Measurements from ENCODE around the gene EPHB2.

EPHB2 gene

DNA sequence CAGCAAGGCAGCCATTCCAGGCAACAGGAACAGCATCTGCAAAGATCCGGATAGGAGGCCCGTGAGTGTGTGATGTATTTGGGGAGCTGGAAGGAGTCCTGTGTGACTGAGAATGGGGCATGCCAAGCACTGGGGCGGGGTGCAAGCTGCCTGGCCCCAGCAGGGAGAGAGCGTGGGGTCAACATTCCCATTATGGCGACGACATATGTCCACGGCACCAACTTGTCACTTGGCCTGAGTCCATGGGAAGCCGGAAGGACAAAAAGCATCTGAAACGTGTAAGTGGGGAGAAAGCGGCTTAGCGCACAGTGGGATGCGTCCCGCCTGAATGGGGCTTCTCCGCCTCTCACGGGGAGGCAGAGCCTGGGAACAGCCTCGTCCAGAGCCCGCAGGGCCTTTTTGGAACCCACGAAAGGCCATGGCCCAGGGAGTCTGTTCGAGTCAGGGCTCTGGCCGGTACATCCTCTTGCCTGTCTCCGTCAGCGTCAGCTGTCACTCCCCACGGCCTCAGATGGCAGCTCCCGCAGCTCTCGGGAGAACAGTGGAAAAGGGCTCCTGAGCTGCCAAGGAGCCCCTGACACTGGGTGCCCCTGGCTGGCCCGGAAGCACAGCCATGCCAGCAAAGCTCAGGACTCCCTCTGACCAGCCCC is 12.4 kb downstream of the EPHB2 start:
- DNase-seq (ENCODE audit: low read depth in 2 of 2), result no peak

- no peak for DNase-seq (ENCODE audit: low read depth in 2 of 2)
Measured at GRCh38 chr1:22727873-22728272, 17.2 kb downstream of the EPHB2 start.

- no peak for DNase-seq (ENCODE audit: low read depth in 2 of 2)
Measured at GRCh38 chr1:22728751-22729399, 18.2 kb downstream of the EPHB2 start.

DNA sequence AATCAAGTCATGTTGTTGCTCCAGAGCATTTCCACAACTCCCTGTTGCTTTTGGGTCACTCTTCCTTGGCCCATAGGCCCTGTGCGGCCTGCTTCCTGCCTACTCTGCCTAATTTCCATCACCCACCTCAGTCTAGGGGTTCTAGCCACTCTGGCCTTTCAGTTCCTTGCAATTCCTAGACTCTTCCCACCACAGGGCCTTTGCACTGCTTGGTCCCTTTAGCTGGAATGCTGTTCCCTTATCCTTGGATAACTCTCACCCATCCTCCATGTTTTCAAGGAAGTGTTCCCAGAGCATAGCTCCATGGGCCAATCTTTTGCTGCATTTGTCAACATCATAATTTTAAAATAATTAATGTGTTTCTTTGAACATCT is 18.7 kb downstream of the EPHB2 start:
- DNase-seq (ENCODE audit: low read depth in 2 of 2), result no peak

DNA sequence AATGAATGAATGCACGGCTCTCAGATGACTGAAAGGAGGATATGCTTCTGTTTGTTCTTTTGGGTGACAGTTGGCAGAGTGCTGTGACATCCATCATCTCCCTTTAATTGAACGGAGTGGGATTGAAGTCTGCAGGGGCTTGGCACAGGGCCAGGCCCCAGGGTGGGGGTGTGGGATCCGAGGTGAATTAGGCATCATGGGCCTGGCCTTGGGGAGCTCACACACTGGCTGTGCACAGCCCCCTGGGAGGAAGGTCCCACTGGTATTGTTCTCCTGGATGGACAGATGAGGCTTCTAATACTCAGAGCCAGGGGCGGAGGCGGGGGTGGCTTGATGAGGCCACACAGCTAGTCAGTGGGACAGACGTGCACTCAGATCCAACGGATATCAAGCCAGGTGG is 19.3 kb downstream of the EPHB2 start:
- DNase-seq (ENCODE audit: low read depth in 2 of 2), result no peak

DNA sequence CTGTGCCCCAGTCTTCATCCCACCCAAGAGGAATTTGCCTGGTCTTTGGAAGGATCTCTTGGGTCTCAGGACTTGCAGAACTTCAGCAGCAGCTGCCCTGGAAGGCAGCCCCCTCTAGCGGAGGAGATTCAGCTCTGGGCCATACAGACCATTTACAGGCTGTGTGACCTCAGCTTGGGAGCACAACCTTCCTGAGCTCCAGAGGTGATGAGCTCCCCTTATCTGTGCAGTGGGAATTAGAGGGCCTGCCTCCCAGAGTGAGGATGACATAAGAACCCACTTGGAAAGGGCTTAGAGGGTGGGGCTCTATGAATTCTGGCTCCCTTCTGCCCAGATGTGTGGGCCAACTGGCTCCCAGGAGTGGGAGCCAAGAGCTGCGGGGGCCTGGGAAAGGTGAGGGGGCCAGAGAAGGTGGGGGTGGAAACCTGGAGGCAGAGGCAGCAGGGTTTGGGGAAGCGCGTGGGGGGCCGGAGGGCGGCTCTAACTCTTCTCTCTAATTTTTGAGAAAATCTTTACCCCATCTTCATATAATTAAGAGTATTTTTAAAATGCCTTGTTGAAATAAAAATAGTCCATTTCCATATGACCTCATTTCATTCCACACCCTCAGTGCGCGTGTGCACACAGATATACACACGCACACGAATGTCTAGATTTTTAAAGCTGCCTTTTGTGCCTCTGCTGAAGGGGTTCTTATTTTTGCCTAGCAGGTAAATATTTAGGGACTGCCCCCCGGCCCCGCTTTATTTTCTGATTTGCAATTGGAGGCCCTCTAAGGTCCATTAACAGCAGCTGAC is 21.5 kb downstream of the EPHB2 start:
- DNase-seq (ENCODE audit: low read depth in 2 of 2), result no peak

GRCh38 chr1:22733643-22734042 is 23.0 kb downstream of the EPHB2 start:
- DNase-seq (ENCODE audit: low read depth in 2 of 2), result no peak

- DNase-seq (ENCODE audit: low read depth in 2 of 2), result no peak
Measured at GRCh38 chr1:22736501-22737080, 26.0 kb downstream of the EPHB2 start.

DNA sequence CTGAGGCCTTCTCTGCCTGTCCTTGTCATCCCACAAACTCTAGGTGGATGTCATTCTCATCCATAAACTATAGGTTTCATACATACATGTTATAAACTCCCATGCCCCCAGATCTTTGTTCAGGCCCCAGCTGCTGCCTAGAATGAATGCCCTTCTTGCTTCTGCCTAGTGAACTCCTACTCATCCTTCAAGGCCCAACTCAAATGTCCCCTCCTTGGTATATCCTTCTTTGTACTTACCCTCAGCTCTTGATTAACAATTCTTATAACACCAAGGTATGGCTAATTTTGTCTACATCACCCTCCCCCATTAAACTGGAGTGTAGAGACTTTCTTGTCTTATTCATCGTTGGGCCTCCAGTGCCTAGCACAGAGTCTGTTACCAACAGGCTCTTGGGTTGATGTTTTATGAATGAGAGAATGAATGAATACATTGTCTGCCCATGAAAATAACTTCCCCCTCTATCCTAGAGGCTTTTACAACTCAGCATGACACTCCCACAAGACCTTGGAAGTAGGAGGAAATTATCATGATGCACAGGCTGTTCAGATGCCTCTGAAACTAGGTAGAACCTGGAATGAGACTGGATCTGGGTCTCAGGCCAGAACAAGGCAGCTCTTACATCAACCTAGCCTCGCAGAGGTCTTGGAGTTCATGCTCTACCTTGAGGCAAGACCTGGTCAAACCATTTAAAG is 26.9 kb downstream of the EPHB2 start:
- DNase-seq (ENCODE audit: low read depth in 2 of 2), result no peak

DNA sequence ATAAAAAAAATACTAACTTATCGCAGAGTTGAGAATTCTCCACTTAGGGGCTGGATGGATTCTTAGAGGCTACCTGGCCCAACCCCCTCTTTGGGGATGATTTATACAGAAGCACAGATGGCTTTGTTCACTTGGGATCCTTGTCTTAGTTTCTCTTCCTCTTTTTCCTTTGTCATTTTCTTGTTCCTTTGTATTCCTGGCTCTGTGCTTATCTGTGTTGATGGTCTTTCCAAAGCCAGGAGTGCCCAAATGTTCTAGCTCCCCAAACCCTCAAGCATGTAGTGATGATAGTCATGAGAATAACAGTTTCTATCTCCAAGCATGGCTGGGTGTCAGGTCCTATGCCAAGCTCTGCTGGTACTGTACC is 27.4 kb downstream of the EPHB2 start:
- no peak for DNase-seq (ENCODE audit: low read depth in 2 of 2)

- DNase-seq (ENCODE audit: low read depth in 2 of 2), result no peak
Measured at GRCh38 chr1:22738522-22738921, 27.9 kb downstream of the EPHB2 start.

DNA sequence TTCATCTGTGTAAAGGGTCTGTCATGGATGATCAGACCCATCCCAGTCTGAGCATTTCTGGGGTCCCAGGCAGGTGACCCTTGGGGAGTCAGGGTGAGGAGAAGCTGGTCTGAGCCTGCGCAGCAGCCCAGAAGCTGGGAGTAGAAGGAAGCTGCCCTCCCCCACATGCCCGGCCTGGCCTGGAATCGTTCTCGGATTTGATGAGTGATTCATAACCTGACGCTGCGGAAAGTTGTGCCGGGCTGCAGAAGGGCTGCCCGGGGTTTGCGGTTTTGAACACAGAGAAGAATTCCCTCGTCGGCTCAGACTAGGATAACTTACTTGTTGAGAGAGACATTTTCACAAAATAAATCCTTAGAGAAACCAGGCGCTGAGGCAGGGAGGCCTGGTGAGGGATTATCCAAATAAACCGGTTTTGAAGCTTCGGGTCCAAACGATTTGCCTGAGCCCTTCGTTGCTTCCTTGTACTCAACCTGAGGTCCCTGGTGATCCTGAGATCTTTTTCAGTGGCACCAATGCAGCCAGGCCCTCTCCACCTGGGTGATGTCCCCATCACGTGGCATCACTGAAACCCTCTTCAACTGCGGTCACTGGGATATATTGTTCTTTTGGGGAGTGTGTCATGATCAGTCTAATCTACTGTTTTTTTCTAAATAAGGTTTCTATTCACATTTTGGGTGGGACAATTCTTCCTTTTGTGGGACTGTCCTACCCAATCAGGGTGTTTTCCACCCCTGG is 29.2 kb downstream of the EPHB2 start:
- no peak for DNase-seq (ENCODE audit: low read depth in 2 of 2)

DNA sequence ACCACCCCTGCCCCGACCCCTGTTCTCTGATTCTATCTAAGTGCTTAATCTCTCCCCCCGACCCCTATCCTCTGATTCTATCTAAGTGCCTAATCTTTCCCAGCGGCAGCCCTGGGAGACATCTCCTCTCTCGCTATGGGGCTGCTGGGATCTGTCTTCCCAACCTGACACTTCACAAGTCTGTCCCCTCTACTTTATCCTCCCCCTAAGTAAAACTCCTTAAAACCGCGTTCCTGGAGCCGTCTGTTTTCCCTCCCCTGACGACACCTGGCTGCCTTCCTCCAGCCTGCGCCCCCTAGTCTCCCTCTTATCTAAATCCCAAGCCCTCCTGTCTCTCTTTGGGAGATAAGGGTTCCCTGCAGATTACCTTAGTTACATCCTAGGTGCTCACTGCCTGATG is 30.5 kb downstream of the EPHB2 start:
- no peak for DNase-seq (ENCODE audit: low read depth in 2 of 2)

DNA sequence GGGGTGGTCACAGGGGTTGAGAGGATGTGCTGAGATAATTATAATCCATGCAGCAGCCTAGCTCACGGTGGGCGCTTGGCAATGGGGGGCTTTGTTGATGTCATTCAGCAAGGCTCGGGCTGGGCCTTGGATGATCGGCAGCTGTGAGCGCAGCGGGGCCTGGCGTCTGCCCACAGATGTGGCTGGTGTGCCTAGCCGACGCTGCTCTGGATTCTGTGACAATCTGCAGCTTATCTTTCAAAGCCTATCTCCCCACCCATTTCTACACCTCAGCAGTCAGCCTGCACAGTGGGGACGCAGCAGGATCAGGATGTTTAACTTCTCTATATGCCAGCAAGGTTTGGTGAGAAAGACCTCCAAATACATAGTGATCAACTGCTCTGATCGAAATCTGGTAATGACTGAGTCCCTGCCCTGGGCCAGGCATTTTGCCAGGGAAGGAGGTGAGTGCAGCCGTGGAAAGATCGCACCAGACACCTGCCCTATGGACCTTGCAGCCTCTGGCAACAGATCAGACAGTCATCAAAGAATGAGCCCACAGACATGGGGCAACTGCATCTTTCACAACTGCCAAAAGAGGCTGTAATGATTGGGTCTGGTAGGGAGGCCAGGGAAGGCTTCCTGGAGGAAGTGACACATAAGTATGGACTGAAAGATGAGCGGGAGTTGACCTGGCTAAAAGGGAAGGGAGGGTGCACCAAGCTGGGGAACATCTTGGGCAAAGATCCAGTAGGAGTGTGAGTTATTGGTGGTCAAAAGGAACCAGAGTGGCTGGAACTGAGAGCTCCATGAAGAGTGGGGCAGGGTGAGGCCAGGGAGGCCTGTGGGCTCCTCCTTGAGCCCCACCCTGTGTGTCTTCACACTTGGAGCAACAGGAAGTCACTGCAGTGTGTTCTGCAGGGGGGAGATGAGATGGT is 35.3 kb downstream of the EPHB2 start:
- DNase-seq (ENCODE audit: low read depth in 2 of 2), result no peak

- no peak for DNase-seq (ENCODE audit: low read depth in 2 of 2)
Measured at GRCh38 chr1:22747021-22747734, 36.5 kb downstream of the EPHB2 start.

DNA sequence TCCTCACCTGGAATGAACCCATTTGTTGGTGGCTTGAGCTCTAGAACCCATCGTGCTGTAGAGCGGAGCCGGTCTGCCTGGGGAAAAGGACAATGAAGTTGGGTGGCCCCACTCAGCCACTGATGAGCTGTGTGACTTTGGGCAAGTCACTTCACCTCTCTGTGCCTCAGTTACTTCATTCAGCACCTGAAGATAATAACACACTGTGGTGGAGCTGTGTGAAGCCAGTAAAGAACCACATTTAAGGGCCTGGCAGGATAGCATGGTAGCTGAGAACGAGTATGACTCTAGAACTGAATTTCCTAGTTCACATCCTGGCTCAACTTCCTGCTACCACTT is 37.1 kb downstream of the EPHB2 start:
- no peak for DNase-seq (ENCODE audit: low read depth in 2 of 2)

DNA sequence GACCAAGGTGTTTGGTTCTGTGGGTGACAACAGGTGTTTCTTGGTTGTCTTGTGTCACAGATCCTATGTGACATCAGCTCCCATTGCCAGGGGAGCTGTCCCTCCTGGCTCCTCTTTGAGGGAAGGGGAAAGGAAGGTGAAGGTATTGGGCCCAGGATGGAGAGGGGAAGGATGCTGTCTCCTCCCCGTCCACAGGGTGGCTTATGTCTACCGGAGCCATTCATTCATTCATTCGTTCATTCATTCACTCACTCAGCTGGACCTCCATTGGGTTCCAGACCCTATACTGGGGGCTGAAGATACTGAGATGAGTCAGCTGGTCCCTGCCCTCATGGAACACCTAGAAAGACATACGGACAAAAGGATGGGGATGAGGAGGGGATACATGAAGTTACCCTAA is 38.9 kb downstream of the EPHB2 start:
- no peak for DNase-seq (ENCODE audit: low read depth in 2 of 2)

GRCh38 chr1:22749919-22750684 is 39.5 kb downstream of the EPHB2 start:
- DNase-seq (ENCODE audit: low read depth in 2 of 2), result no peak

DNA sequence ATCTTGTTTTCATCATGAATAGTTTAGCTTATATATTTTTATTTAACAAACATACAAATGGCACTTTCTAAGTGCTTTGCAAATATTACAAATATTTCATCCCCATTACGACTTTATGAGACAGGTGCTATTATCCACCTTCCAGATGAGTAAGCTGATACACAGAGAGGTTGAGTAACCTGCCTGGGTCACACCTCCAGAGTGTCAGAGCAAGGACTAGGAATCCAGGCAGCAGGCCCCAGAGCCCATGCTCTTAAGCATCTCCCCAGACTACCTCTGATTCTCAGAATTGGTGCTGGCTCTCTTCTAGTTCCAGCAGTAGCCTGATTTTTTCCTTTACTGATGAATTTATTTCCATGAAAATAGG is 40.0 kb downstream of the EPHB2 start:
- no peak for DNase-seq (ENCODE audit: low read depth in 2 of 2)
